ENCODE measurements around the gene TSPAN13.

- no peak for TF ChIP-seq CTCF (IDR thresholded peaks at IDR 0.05)
- no peak for TF ChIP-seq POLR2A (IDR thresholded peaks at IDR 0.05)
These were observed 15.4 kb upstream of the TSPAN13 start for GRCh38 chr7:16738011-16738688.

Data from Peyer's patch (tissue), 4 donors.